ENCODE data around the gene LCE6A.

The LCE6A gene

DNA sequence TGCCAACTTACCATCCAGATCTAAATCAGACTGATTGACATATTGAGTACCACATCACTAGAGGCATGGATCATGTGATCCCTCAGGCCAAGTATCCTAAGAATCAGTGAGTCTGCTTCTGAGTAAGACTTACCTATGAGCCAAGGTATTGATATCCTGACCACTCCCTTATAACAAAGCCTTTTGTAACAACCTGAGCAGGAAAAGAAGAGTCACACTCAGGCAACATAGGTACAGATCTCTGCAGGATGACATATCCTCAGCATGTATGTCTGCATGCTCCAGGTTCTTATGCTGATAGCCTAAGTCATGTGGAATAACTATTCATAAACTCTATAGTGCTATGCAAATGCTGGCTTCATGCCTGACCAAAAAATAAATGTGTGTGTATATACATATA, 17.7 kb upstream of the LCE6A start:
- H3K79me2 ChIP-seq (ENCODE audit: insufficient read depth, low read length): no peaks in the 10 kb centered on the region
- H3K9me3 ChIP-seq (ENCODE audit: insufficient read depth, low read depth, low read length): no peaks in the 10 kb centered on the region
- H3K36me3 ChIP-seq (ENCODE audit: insufficient read depth, low read length): no peaks in the 10 kb centered on the region
- H3K4me1 ChIP-seq (ENCODE audit: insufficient read depth, low read length, poor library complexity, severe bottlenecking): no peaks in the 10 kb centered on the region
- no peaks in the 10 kb centered on the region for H3K9me2 ChIP-seq (replicated peaks; ENCODE audit: low read depth, low read length)
- no peaks in the 10 kb centered on the region for H4K20me1 ChIP-seq (ENCODE audit: insufficient read depth, low read length, poor library complexity, severe bottlenecking)
- no peaks in the 10 kb centered on the region for H3K27me3 ChIP-seq (ENCODE audit: insufficient read depth, low read length, poor library complexity, severe bottlenecking)
- H3K4me2 ChIP-seq (ENCODE audit: low read depth, low read length, poor library complexity, severe bottlenecking): no peak overlapping the region
- no peak overlapping the region for H2AFZ ChIP-seq (ENCODE audit: low read length)
- no peak for TF ChIP-seq EZH2phosphoT487 (IDR thresholded peaks at IDR 0.05; ENCODE audit: borderline replicate concordance)
- TF ChIP-seq, protein P1, sequence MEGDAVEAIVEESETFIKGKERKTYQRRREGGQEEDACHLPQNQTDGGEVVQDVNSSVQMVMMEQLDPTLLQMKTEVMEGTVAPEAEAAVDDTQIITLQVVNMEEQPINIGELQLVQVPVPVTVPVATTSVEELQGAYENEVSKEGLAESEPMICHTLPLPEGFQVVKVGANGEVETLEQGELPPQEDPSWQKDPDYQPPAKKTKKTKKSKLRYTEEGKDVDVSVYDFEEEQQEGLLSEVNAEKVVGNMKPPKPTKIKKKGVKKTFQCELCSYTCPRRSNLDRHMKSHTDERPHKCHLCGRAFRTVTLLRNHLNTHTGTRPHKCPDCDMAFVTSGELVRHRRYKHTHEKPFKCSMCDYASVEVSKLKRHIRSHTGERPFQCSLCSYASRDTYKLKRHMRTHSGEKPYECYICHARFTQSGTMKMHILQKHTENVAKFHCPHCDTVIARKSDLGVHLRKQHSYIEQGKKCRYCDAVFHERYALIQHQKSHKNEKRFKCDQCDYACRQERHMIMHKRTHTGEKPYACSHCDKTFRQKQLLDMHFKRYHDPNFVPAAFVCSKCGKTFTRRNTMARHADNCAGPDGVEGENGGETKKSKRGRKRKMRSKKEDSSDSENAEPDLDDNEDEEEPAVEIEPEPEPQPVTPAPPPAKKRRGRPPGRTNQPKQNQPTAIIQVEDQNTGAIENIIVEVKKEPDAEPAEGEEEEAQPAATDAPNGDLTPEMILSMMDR (conservative IDR thresholded peaks at IDR 0.05; ENCODE audit: low read length): no peak
- H3K4me3 ChIP-seq (ENCODE audit: low read length, poor library complexity, severe bottlenecking): no peak overlapping the region
- H3F3A ChIP-seq (ENCODE audit: low read depth): no peaks in the 10 kb centered on the region
- H3K9ac ChIP-seq (ENCODE audit: low read depth, low read length, poor library complexity, severe bottlenecking): no peak overlapping the region

- Histone ChIP-seq H3K9me3 (ENCODE audit: insufficient read depth, low read depth, low read length) (no peaks in the 10 kb centered on the region), H3K4me2 (ENCODE audit: low read depth, low read length, poor library complexity, severe bottlenecking) (no peak within 1 kb of the TSS), H3F3A (ENCODE audit: low read depth) (no peaks in the 10 kb centered on the region), H3K9ac (ENCODE audit: low read depth, low read length, poor library complexity, severe bottlenecking) (no peak within 1 kb of the TSS), H4K20me1 (ENCODE audit: insufficient read depth, low read length, poor library complexity, severe bottlenecking) (no peaks in the 10 kb centered on the region), H3K4me1 (ENCODE audit: insufficient read depth, low read length, poor library complexity, severe bottlenecking) (no peaks in the 10 kb centered on the region), H3K79me2 (ENCODE audit: insufficient read depth, low read length) (no peaks in the 10 kb centered on the region), H3K4me3 (ENCODE audit: low read length, poor library complexity, severe bottlenecking) (no peak within 1 kb of the TSS), H3K9me2 (replicated peaks; ENCODE audit: low read depth, low read length) (no peaks in the 10 kb centered on the region), H2AFZ (ENCODE audit: low read length) (no peak within 1 kb of the TSS), H3K36me3 (ENCODE audit: insufficient read depth, low read length) (no peaks in the 10 kb centered on the region), H3K27me3 (ENCODE audit: insufficient read depth, low read length, poor library complexity, severe bottlenecking) (no peaks in the 10 kb centered on the region)
- no peak for TF ChIP-seq EZH2phosphoT487 (IDR thresholded peaks at IDR 0.05; ENCODE audit: borderline replicate concordance)
- TF ChIP-seq, protein P1 (conservative IDR thresholded peaks at IDR 0.05; ENCODE audit: low read length): no peak
Observed at GRCh38 chr1:152827173-152827572, 15.5 kb upstream of the LCE6A start, which contains the start of gene LCE1A. LCE1A (plus strand) TSS chr1:152827473; CDS start chr1:152827473, 0 bp downstream.

GRCh38 chr1:152836870-152837269, 5.8 kb upstream of the LCE6A start:
- TF ChIP-seq EZH2phosphoT487 (IDR thresholded peaks at IDR 0.05; ENCODE audit: borderline replicate concordance): no peak
- TF ChIP-seq, protein P1 (conservative IDR thresholded peaks at IDR 0.05; ENCODE audit: low read length): no peak
- no peak overlapping the region for H3K9ac ChIP-seq (ENCODE audit: low read depth, low read length, poor library complexity, severe bottlenecking)
- no peaks in the 10 kb centered on the region for H3K27me3 ChIP-seq (ENCODE audit: insufficient read depth, low read length, poor library complexity, severe bottlenecking)
- H3K4me1 ChIP-seq (ENCODE audit: insufficient read depth, low read length, poor library complexity, severe bottlenecking): no peaks in the 10 kb centered on the region
- no peaks in the 10 kb centered on the region for H3F3A ChIP-seq (ENCODE audit: low read depth)
- H3K9me3 ChIP-seq (ENCODE audit: insufficient read depth, low read depth, low read length): no peaks in the 10 kb centered on the region
- no peaks in the 10 kb centered on the region for H3K79me2 ChIP-seq (ENCODE audit: insufficient read depth, low read length)
- H3K9me2 ChIP-seq (replicated peaks; ENCODE audit: low read depth, low read length): no peaks in the 10 kb centered on the region
- no peak overlapping the region for H2AFZ ChIP-seq (ENCODE audit: low read length)
- no peaks in the 10 kb centered on the region for H3K36me3 ChIP-seq (ENCODE audit: insufficient read depth, low read length)
- no peak overlapping the region for H3K4me2 ChIP-seq (ENCODE audit: low read depth, low read length, poor library complexity, severe bottlenecking)
- no peaks in the 10 kb centered on the region for H4K20me1 ChIP-seq (ENCODE audit: insufficient read depth, low read length, poor library complexity, severe bottlenecking)
- no peak overlapping the region for H3K4me3 ChIP-seq (ENCODE audit: low read length, poor library complexity, severe bottlenecking)

Measured in Loucy (cell line).